Right renal pelvis (tissue), 4 donors: ENCODE data around the gene SEZ6L2. TPM values are rescaled to one million over a fixed set of nuclear protein-coding genes. Genes with fewer than 3 reads are reported as not detected.
A peak's percentile ranks its signal among the peaks of the same experiment; 100 is the strongest.
"Not testable (repeated sequence)": the region's sequence is repeated elsewhere in the genome, so short reads cannot be mapped to it uniquely, and the experiment has no call there.

ENCODE experiments used
- DNase-seq, 4 donors: peaks; one replicate each; pipeline ENCODE4 v3.0.0-alpha.2; 2013; ENCODE audit warnings: low read depth in 4 of 4, low spot score in 3 of 4, missing footprints in 1 of 4
- polyA plus RNA-seq, 4 donors: library from polyadenylated mRNA; unstranded; fragments of 120-200 nt; gene quantifications; one replicate each; pipeline ENCODE4 v1.2.1, GENCODE V29; 2013; ENCODE audit not compliant: insufficient read length in 4 of 4

Gene SEZ6L2
- polyA plus RNA-seq, 4 donors: 11.3 to 13.7 (median 12.4) TPM

DNA sequence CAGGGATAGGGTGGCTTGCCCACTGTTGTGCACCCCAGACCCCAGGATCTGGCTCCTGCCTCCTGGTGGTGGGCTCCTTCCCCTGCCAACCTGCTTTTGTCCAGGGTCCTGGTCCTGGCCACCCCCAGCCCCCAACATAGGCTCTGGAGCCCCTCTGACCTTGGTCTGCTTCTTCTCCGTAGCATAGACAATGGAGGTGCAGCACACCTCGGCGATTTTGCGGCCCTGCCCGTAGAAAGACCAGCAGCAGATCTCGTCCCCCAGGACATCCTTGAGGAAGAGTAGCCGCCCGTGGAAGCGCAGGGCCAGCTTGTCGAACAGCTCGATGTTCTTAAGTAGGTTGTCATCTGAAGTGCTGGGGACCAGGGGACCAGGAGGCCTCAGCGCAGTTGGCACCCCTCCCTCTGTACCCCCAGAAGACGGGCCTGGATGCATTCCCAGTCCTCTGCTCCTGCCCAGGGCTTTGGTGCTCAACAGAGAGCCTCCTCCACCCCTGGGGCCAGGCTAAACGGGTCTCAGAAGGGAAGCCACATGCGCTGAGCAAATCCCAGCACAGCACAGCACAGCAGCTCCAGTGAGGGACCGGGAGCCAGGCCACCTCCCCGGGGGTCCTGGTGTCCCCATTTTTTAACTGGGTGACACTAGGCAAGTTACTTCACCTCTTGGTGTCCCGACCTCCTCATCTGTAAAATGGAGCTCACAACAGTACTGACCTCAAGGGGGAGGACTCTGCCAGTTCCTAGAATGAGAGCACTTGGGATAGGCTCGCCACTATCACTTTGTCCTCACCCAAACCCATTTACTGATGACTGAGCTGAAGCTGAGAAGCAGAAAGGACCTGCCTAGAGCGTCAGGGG, 11.7 kb upstream of the SEZ6L2 start:
- DNase-seq: no peak

DNA sequence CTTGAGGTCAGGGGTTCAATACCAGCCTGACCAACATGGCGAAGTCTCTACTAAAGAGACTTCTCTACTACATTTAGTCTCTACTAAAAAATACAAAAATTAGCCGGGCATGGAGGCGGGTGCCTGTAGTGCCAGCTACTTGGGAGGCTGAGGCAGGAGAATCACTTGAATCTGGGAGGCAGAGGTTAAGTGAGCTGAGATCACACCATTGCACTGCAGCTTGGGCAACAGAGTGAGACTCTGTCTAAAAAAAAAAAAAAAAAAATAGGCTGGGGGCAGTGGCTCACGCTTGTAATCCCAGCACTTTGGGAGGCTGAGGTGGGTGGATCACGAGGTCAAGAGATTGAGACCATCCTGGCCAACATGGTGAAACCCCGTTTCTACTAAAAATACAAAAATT, 10.5 kb upstream of the SEZ6L2 start:
- not testable (repeated sequence) for DNase-seq

DNA sequence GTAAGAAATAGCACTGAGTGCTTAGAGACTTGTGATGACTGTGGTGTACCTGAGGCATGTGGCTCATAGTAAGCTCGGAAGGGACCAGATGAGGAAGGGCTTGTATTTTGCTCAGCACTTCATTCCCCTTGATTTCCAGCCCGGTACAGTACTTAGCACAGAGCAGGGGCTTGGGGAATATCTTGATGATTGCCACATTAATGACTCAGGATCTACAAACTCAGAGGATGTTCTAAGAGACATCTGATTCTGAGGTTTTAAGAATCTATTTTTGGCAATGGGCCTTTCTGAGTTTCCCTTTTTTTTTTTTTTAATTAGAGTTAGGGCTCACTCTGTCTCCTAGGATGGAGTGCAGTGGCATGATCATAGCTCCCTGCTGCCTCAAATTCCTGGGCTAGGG, 10.0 kb upstream of the SEZ6L2 start:
- DNase-seq: no peak

DNA sequence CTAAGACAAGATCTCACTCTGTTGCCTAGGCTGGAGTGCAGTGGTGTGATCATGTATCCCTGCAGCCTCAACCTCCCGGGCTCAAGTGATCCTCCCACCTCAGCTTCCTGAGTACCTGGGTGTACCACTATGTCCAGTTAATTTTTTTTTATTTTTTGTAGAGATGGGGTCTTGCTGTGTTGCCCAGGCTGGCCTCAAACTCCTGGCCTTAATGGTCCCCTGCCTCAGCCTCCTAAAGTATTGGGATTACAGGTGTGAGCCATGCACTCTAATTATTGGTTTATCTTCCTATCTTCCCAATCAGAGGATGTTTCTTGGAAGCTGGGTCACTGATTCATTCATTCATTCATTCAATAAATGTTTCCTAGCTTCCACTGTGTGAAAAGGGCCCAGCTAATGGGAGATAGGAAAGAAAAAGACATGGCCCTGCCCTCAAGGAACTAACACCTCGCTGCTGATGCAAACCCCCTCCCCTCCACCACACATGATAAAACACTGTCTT, 9.4 kb upstream of the SEZ6L2 start:
- DNase-seq: no peak

DNA sequence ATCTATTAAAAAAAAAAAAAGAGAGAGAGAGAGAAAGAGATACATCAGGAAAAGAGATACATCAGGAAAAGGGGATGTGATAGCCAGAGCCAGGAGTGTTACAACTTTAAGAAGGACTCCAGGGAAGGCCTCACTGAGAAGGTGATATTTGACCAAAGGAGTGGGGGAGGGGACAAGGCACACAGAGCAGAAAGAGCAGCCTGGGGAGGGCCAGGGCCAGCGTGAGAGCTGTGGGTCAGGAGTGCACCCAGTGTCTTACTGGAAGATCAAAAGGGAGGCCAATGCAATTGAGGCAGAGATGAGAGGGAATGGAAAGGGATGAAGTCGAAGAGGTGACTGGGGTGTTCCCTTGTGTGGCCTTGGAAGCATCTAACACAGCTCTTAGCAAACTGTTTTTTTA, 8.6 kb upstream of the SEZ6L2 start:
- DNase-seq: no peak

DNA sequence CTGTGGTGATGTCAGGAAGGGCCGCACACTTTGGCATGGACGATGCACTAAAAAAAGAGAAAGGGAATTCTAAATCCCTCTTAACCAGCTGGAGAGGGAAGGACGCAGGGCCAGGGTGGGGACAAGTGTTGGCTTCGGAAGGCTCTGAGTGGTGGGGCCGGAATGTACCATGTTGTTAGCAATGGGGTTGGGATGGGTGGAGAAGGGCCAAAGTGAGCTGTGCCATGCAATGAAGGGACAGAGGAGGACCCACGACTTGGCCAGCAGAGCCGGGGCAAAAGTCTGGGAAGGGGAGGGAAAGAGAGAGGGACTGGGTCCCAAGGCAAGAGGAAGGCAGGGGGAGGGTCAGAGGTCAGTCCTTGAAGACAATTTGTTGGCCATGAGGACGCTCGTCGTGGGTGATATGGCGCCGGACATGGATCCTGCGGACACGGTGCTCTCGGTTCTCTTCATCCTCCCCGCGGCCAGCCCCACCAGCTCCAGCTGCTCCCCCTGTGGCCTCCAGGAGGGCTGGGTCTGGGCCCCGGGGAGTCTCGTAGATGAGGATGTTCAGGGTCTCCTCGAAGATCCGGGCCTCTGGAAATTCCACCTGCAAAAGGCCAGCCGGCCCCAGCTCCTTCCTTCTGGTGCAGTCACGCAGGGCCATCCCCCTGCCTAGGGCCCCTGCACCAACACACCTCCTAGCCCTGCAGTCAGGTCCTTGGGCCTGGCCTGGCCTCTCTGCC, 7.3 kb upstream of the SEZ6L2 start:
- no peak for DNase-seq

DNA sequence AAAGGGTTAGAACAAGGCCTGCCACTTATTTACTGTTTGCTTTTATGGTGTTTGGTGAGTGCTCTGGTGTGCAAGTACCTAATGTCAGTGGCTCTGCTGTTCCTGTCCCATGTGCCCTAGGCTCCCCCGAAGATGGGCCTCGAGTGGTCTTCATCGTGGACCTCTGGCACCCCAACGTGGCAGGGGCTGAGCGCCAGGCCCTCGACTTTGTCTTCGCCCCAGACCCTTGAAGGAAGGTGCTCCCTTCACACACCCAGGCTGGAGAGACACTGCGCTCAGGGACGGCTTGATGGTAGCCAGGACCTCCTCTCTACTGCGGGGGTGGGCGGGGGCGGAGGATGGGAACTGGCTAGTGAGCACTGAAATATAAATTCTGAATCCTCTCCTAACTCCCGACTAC, 6.3 kb upstream of the SEZ6L2 start:
- DNase-seq: no peak

DNA sequence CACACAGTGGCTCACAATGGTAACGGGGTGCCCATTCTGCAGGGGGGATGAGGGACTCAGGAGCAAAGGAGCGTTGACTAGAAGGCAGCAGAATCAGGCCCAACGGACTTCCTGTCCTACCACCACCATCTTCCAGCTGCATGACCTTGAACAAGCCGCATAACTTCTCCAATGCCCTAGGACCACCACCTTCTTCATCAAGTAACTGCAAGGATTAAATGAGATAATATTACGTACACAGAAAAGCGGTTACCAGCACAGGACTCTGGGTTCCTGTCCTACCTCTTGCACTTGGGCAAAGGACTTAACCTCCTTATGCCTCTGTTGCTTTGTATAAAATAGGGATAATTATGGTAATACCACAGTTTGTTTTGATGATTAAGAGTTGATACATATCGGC, 5.6 kb upstream of the SEZ6L2 start:
- DNase-seq: no peak

DNA sequence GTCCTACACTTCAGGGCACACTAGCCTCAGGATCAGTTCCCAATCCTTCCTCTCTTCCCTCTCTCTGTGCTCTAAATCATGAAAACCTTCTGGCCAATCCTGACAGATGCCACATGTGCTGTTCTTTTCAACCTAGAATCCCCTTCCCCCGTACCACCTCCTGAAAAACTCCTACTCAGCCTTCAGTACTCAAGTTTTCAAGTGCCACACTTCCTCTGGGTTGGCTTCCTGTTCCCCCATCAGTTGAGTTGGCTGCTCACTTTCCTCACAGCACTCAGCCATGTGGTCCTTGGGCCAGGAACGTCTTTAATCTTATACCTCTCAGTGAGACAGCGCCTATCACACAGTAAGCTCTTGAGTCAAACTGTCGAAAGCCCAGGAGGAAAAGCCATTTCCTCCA, 4.2 kb upstream of the SEZ6L2 start:
- no peak for DNase-seq

DNA sequence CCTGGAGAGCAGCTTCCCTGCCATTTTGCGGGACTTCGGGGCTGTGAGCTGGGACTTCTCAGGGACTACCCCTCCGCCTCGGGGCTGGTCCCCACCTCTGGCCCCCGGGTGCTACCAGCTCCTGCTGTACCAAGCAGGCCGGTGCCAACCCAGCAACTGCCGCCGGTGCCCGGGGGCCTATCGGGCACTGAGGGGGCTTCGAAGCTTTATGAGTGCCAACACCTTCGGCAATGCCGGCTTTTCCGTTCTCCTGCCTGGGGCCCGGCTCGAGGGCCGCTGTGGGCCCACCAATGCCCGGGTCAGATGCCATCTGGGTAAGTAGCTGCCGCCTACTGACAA, 2.2 kb upstream of the SEZ6L2 start:
- DNase-seq: no peak

DNA sequence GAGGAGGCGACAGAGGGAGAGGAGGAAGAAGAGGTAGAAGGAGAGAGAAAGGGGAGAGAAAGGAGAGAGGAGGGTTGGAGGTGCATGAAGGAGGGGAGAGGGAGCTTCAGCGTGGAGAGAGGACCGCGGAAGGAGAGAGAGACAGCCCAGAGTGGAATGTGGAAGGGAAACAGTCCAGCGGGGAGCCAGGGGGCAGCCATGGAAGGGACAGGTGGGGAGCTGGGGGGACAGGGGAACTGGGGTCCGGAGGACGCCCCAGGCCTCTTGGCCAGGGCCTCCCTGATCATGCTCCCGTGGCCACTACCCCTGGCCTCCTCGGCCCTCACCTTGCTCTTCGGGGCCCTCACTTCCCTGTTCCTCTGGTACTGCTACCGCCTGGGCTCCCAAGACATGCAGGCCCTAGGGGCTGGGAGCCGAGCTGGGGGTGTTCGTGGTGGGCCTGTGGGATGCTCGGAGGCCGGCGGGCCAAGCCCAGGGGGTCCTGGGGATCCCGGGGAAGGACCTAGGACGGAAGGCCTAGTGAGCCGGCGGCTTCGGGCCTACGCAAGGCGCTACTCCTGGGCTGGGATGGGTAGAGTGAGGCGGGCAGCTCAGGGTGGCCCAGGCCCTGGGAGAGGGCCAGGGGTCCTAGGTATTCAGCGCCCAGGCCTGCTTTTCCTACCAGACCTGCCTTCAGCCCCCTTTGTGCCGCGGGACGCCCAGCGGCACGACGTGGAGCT, 1.7 kb upstream of the SEZ6L2 start:
- no peak for DNase-seq

DNA sequence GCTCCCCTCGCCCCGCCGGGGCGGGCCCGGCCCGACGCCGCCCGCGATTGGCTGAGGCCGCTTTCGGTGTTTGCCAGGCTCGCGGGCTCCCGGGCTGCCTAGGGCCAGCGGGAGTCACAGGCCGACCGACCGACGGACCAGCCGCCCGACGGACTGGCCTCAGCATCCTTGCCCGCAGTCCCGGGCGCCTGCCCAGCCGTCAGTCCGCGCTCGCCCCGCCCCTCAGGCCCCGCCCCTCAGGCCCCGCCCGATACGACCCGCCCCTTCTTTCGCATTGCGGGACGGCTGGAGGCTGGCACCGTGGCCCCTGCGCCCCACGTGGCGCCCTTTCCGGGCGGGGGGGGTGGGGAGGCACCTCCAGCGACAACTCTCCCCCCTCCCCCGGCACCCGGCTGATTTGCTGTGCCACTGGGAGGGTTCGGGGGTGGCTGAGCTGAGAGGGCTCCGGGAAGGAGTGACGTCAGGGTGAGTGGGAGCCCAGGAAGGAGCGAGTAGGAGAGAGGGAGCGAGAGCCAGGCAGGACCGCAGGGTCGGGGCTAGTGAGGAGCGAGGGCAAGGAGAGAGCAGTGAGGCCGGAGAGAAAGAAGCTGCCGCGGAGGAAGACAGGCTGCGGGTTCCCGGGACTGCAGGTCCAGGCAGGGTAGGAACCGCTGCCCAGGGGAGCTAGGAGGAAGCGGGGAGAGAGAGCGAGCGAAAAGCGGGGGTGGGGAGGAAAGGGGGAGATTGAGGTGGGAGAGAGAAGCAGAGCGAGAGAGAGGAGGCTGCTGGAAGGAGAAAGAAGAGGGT, 945 bp upstream of the SEZ6L2 start, which contains the start of gene ASPHD1:
ASPHD1 (plus strand) TSS at position 387 of the 786 bp plus-strand sequence. CDS start 484 bp downstream, outside the sequence.
- peak in 3 of 4 donors; percentile 40 to 65 (median 45) for DNase-seq

DNA sequence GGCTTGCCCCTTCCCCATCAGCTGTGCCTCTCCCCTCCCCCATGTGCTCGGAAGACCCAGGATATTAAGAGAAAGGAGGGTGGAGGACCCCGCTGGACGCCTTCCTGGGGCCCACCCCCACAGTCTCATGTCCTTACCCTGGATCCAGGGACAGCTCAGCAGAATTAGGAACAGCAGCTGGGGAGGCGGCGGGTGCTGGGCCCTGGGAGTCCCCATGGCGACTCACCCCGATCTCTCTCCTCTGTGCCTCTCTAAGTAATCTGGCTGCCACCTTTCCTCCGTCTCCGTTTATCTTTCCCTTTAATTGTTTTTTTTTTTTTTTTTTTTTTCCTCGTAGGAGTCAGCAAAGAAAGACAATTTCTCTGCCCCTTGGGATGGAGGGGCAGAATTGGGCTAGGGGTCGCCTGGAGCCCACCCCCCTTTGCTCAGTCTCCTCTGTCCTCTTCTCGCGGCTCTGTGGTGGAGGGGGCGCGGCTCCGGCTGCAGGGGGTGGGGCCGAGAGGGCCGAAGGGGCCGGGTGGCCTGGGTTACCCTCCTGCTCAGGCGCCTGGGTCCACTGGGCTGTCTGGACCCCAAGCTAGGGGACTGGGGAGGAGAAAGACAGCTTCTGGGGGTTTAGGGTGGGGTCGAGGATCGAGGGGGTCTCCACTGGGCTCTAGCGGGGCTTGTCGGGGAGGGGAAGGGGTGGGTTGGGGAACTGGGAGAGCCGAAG, 390 bp downstream of the SEZ6L2 start:
- DNase-seq: no peak

DNA sequence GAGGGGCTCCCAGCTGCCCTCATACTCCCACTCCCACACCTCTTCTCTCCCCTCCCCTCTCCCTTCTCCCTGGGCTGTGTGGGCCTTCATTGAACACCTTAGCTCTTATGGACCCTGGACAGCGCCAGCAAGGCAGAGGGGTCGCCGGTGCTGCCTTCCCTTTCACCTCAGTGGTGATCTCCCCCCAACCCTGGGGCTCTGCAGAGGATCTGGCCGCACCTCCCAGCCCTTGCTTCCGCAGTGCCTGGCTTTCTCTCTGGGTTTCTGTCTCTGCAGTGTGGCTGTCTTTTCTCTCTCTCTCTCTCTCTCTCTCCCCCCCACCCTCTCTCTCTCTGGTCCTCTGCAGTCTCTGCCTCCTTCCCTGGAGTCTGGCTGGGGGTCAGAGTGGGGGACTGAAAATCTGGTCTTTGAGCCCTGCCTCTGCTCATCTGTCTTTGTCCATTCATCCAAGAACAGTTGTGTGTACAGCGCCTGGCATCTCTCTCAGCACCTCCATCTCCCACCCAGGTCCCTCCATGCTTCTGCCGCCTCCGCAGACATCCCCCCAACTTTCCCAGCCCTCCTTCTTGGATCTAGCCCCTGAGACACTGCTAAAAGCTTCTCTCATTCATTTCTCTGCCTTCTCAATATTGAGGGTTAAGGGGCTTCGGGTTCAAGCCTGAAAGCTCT, 1.1 kb downstream of the SEZ6L2 start:
- no peak for DNase-seq

DNA sequence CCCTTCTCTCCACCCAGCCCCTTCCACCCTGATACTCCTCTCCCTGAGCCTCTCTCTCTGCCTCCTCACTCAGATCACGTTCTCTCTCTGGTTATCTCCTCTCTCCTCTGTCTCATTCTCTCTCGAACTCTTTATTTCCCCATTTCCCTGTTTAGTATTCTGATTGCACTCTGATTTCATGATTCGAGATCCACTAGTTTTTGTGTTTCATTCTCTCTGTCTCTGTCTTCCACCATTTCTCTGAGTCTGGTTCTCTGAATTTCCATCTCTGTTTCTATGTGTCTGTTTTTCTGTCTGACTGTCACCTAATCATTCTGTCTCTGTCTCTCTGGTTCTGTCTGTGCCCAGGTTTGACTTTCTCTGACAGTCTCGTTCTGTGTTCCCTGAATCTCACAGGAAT, 2.0 kb downstream of the SEZ6L2 start:
- no peak for DNase-seq

DNA sequence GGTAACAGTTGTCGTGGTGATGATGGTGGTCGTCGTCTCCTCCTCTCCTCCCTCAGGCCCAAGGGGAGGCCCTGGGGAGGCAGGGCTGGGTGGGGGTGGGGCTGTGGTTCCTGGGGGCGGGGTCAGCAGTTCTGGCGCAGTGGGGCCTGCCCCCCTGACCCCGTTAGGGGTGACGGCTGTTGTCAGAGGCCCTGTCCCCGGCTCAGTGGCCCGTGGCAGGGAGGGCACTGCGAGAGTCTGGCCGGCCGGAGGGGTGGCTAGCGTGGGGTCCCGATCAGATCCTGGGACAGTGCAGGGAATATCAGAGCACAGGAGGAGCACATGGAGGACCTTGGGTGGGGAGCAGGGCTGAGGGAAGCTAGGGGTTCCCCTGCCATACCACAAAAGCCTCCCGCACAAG, 2.5 kb downstream of the SEZ6L2 start:
- no peak for DNase-seq

DNA sequence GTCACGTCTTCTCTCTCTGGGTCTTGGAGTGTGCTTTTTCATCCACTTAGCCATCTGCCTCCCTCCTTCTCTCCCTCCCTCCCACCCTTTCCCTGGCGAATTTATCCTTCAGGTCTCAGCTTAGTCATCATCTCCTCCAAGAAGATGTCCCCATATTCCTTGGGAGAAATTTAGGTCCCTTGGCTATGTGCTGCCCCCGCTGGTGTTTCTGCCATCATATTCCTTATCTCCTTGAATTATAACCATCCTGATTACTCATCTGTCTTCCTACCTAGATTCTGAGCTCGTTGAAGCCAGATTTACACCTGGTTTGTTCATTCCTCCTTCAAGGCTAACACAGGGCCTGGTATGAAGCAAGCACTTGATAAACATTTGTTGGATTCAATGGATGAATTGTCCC, 5.0 kb downstream of the SEZ6L2 start:
- no peak for DNase-seq

DNA sequence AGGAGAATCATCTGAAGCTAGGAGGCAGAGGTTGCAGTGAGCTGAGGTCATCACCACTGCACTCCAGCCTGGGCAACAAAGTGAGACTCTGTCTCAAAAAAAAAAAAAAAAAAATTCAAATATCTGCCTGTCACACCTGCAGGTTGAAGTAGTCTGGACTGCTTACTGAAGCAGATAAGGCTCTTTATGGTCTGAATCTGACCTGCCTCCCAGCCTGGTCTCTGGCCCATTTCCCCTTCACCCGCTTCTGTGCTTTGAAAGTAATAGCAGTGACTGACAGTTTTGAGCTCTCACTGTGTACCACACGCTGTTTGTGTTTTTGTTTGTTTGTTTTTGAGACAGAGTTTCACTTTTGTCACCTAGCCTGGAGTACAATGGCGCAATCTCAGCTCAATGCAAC, 5.8 kb downstream of the SEZ6L2 start:
- no peak for DNase-seq

DNA sequence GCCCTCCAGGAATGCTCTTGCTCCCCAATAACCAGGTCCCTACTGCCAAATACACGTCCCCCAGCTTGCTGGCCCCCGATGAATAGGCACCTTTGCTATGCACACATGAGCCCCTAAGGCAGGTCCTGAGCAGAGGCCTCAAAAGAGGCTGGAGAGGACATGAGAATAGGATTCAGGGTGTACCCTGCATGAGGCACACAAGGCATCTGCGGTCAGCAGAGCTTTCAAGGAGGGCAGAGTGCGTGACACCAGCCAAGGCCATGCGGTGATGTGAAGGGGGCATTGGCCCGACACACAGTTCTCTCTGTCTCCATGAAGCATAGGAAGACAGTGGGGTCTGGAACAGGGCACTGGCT, 6.9 kb downstream of the SEZ6L2 start:
- no peak for DNase-seq
